ENCODE measurements around the gene NRN1. TPM values are rescaled to one million over a fixed set of nuclear protein-coding genes. Genes with fewer than 3 reads are reported as not detected.
"Not testable (repeated sequence)": the region's sequence is repeated elsewhere in the genome, so short reads cannot be mapped to it uniquely, and the experiment has no call there.

NRN1 gene, protein sequence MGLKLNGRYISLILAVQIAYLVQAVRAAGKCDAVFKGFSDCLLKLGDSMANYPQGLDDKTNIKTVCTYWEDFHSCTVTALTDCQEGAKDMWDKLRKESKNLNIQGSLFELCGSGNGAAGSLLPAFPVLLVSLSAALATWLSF
- total RNA-seq = 28.3 and 34.5 TPM in 2 replicates

DNA sequence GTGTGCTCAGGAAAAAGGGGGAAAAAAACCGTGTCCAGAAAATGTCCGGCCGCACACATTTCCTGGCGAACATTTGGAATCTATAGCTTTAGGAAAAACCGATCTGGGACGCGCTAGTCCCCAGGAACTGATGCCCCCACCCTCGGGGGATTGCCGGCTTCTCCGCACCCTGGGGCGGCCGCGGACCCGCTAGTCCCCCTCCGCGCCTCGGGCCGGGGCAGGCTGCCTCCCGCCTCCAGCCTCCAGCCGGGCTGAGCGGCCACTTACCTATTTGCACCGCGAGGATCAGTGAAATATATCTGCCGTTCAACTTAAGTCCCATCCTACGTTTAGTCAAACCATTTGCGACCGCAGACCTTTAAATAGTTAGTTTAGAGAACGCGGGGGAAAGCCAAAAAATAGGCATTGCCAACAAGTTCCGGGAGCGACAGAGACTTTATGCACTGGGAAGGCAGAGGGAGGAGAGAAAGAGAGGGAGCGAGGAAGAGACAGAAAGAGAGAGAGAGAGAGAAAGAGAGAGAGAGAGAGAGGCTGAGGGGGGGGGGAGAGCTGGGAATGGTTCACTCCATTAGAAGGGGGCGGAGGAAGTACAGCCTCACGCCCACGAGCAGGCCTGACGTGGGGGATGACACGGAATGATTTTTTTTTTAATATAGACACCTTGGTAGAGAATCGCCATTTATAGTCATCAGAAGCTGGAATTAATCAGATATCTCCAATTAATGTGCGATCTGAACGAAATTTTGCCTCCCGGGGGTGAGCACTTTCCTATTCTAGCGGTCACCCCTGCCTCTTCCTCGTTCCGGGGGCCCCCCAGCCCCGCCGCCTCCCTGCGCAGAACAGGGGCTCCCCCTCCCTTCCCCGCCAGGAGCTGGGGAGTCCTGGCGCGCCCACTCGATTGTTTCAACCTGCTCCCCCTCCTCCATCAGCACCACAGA, at the start of gene NRN1:
Gene NRN1 (minus strand): TSS at position 498 of the 938 bp plus-strand sequence. CDS start 176 bp downstream, at position 322.
- no peak for DNase-seq (ENCODE audit: extremely low read depth, low read depth, low spot score)

DNA sequence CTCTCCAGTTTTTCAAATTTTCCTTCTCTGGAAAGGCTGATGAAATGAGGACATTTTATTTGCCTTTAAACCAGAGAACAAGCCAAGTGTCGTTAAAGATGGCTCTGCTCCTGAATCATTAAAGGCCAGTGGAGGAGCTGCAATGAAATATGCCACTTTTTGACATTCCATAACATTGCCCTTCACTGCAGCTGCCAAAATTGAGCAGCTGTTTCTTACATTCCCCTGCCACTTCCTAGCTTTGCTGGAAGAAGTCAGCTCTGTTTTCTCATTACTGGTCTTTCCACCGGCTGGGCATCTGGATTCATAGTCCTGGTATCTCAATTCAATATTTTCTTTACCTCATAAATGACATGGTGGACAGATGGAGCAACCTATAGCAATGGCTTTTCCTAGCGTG, 45.5 kb upstream of the NRN1 start:
- DNase-seq (ENCODE audit: extremely low read depth, low read depth, low spot score) = no peak

DNA sequence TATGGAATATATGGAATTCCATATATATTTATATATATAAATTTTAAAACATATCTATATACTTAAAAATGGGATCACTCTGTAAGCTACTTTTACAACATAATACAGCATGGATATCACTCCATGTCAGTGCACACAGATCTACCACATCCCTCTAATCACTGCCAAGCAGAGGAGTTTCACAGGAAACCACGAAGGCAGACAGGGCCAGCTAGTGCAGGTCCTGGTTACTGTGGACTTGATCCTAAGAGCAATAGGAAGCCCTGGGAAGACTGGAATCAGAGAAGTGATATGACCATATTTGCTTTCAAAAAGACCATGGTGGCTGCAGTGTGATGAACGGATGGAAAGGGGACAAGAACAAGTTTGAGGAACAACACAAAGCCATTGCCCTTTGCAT, 40.0 kb upstream of the NRN1 start:
- DNase-seq (ENCODE audit: extremely low read depth, low read depth, low spot score) = no peak

DNA sequence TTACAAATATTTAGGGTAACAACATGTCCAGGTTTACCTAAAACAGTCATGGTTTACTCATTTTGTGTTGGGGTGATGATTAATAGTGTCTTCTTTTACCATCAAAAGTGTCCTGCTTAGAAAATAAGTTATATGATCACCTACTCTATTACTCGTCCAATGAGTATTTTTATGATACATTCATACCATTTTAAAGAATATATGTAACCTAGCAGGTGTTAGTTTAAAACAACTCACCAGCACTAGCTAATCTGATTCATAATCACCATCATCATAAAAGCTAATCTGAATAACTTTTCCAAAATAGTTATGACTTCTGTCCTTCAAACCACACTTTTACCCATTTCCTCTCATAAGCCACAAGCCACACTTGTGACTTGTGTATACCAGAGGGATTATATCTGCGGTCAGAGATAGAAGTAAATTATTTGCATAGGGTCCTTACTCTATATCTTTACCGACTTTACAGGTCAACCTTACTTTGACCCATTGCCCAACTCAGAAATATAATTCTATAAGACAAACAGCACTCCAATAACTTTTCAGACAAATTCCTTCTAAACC, 33.3 kb upstream of the NRN1 start:
- no peak for DNase-seq (ENCODE audit: extremely low read depth, low read depth, low spot score)

DNA sequence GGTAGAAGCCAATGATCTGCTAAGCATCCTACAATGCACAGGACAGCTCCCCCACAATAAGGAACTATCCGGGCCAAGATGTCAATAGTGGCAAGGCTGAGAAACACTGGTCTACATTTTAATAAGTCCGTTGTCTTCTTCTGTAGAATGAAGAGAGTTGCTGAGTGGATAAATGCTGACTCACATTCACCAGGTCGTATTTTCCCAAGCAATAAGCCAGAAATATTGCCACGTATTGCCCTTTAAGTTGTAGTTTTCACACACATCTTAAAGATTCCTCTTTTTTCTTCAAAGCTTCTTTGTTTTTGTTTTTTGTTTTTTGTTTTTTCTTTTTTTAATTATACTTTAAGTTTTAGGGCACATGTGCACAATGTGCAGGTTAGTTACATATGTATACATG, 30.5 kb upstream of the NRN1 start:
- DNase-seq (ENCODE audit: extremely low read depth, low read depth, low spot score) = no peak

DNA sequence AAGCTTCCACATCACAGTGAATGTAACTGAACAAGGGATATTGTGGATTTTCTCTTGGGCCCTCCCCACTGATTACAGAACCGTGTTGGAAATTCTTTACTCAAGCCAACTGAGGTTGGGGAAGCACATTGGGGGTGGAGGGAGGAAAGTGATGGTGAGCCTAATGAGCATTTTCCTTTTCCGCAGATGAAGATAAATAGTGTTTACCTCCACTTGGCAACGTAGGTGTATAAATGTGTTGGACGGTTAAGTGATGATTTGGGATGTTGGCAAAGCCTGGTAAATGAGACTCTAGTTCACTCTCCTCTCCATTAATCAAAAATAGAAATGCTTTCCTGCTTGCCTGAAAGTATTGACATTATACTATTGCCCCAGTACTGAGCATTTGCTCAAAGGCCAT, 27.1 kb upstream of the NRN1 start:
- no peak for DNase-seq (ENCODE audit: extremely low read depth, low read depth, low spot score)

DNA sequence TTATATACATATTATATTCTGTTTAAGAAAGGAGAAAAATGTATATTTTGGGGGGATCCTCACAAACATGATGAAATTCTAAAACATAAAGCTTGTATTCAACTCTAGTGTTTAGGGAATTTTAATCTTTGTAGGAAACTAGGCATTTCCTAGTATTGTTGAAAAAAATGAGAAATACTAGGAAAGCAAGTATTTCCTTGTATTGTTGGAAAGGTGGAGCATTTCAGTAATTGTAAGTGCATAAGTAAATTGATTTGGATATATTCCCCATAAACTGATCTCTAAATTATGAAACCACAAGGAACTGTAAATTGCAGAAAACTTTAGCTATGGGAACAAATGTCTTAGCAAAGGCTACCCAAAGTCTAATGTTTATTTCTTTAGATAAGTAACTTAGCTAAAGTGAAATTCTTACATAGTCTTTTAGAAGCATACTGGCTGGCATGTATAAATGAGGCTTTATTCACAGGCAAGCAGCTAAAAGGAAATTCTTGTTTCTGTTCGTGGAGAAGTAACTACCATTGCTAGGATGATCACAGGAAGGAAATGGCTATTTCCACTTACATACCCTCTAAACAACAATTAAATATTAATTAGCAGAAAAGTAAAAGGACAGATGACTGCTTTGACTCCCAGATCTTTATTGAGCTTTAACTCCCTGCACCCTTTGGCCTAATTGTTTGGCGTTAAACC, 19.9 kb upstream of the NRN1 start:
- no peak for DNase-seq (ENCODE audit: extremely low read depth, low read depth, low spot score)

DNA sequence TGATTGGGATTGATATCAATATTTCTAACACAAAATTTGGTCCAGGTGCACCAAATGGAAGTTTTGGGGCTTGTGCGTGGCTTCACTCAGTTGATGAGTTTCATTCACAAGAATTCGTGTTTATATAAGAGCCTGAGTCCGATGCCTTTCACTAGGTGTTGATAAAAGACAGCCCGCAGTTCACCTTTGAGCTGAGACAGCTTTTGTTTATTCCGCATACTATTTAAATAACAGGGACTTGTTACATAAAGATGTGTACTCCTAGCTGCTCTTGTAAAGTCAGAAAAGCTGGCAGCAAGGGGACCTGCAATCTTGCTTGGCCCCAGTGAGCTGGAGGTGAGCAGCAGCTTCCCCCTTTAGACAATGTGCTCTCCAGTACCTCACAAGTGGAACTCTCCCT, 19.0 kb upstream of the NRN1 start:
- DNase-seq (ENCODE audit: extremely low read depth, low read depth, low spot score) = no peak

DNA sequence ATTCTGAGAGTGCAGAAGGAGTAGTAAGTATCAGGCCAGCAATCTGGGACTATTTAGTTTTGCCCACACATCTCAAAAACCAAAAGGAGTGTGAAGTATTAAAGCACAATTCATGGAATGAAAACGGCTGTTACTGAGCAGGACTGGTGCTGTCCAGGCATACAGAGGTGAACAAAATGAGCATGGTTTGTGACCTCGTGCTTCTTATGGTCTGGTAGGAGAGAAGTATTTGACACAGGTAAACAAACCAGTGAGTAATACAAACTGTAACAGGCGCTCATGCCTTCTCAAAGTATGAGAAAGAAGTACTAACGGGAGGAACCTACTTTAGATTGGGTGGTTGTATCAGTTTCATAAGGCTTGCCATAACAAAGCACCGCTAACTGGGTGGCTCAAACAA, 17.5 kb upstream of the NRN1 start:
- no peak for DNase-seq (ENCODE audit: extremely low read depth, low read depth, low spot score)

DNA sequence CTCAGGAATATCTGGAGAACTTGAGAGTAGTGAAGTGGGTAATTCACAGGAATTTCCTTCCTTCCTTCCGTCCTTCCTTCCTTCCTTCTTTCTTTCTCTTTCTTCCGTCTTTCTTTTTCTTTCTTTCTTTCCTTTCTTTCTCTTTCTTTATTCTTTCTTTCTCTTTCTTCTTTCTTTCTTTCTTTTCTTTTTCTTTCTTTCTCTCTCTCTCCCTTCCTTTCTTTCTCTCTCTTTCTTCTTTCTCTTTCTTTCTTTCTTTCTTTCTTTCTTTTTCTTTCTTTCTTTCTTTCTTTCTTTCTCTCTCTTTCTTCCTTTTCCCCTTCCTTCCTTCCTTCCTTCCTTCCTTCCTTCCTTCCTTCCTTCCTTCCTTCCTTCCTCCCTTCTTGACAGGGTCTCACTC, 16.1 kb upstream of the NRN1 start:
- not testable (repeated sequence) for DNase-seq (ENCODE audit: extremely low read depth, low read depth, low spot score)

DNA sequence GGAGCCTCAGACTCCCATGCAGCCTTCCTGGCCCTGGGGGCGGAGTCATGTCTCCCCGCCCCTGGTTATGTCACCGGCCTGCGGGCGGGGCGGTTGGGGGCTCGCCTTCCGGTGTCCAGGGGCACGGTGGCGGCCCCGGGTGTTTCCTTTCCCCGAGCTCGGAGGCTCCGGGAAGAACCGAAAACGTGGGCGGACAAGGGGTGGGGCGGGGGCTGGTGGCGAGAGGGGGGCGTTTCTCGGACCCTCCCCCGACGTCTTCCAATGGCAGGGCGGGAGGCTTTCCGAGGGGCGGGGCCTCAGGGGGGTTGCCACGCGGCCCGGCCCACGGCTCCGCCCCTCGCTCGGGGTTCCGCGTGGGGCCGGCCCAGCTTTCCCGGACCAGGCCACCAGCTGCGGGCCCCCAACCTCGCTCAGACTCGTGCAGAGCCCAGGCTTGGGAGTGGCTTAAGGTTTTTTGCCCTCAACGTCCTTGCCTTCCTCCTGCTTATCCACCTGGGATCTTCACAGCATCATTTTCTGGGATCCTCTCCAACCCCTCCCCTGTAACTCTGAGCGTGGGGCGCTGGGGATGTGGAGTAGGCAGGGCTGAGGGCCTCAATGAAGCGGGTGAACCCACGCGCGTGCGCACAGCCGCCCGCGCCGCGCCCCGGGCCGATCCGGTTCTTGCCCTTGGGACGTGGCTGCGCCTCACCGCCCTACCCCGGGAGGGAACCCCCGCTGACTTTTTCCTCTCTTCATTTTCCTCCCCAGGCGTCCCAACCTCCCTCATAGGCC, 2.1 kb upstream of the NRN1 start:
- DNase-seq (ENCODE audit: extremely low read depth, low read depth, low spot score) = no peak

DNA sequence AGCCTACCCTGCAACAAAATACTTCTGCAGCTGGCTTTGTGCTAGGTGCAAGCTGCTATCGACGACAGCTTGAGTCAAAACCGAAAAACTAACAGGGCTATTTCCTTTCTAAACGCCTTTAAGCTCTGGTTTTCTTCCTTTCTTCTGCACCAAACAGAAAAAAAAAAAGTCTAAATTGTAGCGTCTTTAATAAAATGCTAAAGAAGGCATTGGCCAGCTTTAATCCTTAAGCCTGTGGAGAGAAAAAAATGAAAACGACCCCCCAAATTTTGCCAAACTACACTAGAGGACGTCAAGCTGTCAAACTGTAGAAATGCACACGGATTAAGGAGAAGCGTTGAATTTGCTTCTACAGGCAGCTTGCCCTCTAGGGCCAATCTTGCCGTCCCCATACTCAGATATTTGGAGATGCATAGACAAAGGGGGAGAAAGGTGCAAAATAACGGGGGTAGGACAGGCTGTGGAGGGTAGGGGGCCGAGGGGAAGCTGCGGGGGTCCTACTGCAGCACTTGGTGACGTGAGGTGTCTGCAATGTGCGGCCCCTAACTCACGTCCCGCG, 1.4 kb upstream of the NRN1 start:
- no peak for DNase-seq (ENCODE audit: extremely low read depth, low read depth, low spot score)

DNA sequence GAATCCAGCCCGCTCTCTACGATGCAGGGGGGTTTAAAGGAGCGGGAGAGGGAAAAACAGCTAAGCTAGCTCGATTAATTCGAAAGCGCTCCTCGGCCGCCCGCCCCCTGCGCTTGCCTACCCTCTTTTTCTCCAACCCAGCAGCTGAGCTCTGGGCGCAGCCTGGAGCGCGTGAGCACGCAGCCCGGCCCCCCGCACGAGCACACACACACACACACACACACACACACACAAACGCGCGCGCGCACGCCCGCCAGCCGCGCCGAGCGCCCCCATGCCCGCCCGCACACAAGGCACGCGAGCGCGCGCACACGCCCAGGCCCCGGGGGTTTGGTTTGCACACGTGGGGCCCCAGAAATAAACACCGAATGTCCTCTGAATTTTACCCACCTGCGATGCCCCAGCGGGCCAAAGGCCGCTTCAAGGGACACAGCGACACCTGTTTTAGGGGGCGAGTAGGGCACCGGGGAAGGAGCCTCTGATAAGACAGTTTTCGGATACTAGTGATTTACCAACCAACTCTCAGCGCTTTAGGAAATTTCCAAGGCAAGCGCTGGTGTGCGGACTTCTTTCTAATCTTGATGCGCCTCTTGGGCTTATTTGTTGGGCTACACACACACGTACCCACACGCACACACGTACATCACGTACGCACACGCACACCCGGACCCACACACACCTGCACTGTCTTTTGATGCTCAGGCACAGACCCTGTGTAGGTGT, 802 bp upstream of the NRN1 start:
- DNase-seq (ENCODE audit: extremely low read depth, low read depth, low spot score) = no peak

DNA sequence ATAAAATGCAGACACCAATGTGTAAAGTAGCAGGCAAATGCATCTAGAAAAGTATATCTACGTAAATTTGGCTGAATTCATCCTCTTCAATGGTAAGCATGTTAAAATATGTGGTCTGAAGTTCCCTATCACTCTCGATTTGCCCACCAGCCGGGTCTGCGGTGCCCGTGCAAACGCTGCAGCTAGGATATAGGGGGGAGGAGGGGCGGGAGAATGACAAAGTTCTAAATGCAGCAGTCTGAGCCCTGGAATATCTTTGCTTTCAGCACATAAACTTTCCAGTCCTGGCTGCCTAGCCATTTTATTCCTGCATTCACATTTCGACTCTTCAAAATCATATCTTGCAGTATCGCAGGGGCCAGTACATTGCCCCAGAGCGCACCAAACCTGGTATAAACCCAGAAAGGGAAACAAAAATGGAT, 708 bp downstream of the NRN1 start:
- no peak for DNase-seq (ENCODE audit: extremely low read depth, low read depth, low spot score)

DNA sequence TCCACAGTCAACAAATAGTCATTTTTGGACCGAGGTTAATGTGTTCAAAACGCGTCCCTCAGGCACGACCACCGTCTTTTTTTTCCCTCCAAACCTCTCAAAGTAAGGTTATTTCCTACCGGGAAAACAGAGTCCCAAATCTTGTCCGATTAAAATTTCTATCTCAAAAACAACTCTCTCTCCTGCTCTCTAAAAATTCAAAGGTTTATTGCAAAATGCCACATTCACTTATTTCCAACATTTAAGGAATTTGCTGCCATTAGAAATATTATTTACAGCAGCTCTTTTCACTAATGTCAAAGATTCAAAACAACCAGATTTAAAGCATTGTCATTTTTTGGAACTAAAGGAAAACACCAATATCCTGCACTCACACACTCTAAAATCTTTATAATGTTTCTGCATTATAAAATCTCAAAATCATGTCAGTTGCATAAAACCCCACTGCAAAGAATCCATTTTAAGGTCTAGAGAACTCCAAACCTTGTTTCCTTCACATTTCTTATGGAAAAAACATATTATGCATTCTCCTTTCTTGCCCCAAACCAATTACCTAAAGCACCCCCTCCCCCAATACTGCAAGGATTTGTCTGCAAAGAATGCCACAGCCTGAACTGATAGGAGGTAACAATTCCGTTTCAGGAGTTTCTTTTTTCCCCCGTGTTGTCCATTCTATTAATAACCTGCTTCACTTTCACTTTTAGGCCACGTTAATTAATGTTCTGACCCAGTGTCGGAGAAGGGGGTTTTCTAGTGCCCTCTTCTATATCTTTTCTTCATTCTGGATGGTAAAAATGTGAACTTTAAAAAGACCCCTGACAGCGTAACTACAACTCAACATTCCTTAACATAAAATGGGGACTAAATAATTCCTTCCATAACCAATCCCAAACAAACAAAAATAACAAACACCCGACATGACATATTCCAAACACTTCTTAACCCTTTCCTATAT, 1.4 kb downstream of the NRN1 start:
- DNase-seq (ENCODE audit: extremely low read depth, low read depth, low spot score) = no peak

DNA sequence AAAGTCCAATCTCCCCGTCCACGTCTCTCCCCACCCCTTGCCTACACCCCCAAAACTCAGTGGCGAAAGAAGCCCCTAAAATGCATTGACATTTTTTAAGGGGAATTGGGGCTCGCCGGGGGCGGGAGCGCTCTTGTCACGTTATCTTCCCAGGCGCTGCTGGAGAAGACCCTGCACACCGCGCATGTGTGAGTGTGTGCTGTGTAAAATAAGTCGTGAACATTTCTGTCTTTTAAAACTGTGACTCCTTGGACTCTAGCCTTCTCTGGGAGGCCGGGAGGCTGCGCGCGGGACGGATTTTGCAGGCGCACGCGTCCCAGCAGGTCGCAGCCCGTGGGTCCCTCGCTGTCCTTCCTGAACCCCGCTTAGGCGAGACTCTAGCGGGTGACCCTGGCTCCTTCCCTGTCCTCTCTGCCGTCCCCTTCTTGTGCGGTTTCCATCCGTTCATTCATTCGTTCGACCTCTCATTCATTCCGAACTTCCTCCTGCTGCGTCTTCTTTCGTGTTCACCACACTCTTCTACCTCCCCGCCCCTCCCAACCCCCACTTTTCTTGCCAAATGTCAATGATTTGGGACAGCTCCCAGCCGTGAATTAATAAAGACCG, 2.2 kb downstream of the NRN1 start:
- DNase-seq (ENCODE audit: extremely low read depth, low read depth, low spot score) = no peak

DNA sequence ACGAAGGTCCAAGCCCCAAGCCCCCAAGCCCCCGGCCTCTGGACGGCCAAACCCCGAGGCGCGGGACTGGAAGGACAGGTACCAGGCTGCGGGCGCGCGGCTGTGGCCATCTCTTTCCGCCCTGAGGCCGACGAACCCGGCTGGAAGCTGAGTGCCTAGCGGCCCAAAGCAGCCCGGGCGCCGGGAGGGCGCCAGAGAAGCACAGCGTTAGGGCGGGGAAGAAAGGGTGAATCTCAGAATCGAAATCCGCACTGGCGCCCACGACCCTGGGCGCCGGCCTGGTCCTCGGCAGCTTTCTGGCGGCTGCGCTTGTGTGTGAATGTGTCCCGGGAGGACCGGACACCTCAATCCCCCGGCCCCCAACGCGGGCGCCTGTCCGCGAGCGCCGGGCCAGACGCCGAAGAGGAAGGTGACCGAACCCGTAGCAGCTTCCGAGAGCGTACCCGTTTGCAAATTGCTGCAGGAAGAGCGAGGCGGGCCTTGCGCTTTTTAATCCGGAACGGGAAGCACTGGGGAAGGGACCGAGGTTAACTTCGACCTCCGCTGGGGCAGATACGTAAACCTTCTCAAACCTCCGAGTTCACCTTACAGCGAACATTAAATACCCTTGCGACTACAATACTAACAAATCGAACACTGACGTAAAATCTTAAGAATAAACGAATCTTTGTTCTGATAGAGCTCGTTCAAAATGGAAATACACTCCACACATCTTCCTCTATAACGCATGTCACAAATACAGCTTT, 2.9 kb downstream of the NRN1 start:
- DNase-seq (ENCODE audit: extremely low read depth, low read depth, low spot score) = no peak

Measured in glomerular endothelial cell (primary cell).